Left ventricle myocardium superior (tissue), 1 donor: ENCODE measurements around the gene NPIPA1. TPM values are rescaled to one million over a fixed set of nuclear protein-coding genes. Genes with fewer than 3 reads are reported as not detected.
"Not testable (repeated sequence)": the region's sequence is repeated elsewhere in the genome, so short reads cannot be mapped to it uniquely, and the experiment has no call there.

ENCODE experiments used
- ATAC-seq: fragments of 200-7000 bp; cut with Tn5 transposase; one replicate; pipeline ENCODE4 v1.9.1; 2020; ENCODE audit warnings: mild to moderate bottlenecking, moderate library complexity
- DNase-seq: peaks from one replicate; pipeline ENCODE4 v3.0.0-alpha.2; 2020
- intact Hi-C: fragments of 100-400 bp; cut with micrococcal nuclease; formaldehyde crosslinking; loops from one replicate; pipeline ENCODE4 v1.11.0; 2022
- long read RNA-seq: library from polyadenylated mRNA; unstranded; transcript quantifications from one replicate; pipeline ENCODE4 v2.0.0, GENCODE V29; 2021
- total RNA-seq: library from RNA; stranded (reverse); fragmentation: NEBNext Ultra II Directional; extraction: Animal tissue kit (Norgen Biotek cat#: 25700); gene quantifications from one replicate; pipeline ENCODE4 v1.2.1, GENCODE V29; 2021
- donor health status: DM: no; HTN: yes; CAD: no; lungs with severe emphysema.

The NPIPA1 gene
- 46.3 TPM for total RNA-seq
- long read RNA-seq, partial matches to known transcripts = 1 of 2 reads
- long read RNA-seq, other reads (novel, unspliced or antisense) = 1 of 2 reads

DNA sequence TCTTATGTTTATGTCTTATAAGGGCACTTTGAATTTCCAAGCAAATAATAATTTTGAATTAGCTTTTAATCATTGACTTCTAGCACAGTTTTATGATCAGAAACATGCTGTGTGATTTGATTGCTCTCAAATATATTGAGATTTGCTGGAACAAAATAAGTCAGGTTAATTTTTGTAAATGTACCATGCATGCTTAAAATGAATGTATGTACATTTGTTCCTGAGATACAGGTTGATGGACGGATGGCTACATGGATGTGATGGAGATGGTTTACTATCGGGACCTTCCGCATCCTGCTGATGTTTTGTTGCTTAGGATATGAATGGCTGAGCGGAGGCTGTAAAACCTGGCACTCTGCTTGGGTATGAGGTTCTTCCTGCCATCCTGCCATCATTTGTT lies at the start of gene NPIPA1:
TSS of gene NPIPA1 (plus strand) at position 301 of the 400 bp plus-strand sequence. CDS start at position 301, 0 bp downstream.
- intact Hi-C loops, ATAC-seq, DNase-seq: not testable (repeated sequence)

GRCh38 chr16:14892111-14892510 lies 45.1 kb upstream of the NPIPA1 start:
- intact Hi-C loops, DNase-seq, ATAC-seq: not testable (repeated sequence)

GRCh38 chr16:14895382-14895781 lies 41.9 kb upstream of the NPIPA1 start:
- DNase-seq, intact Hi-C loops, ATAC-seq: not testable (repeated sequence)

GRCh38 chr16:14896023-14896422 lies 41.2 kb upstream of the NPIPA1 start:
- ATAC-seq, intact Hi-C loops, DNase-seq: not testable (repeated sequence)

GRCh38 chr16:14897006-14897664 lies 40.1 kb upstream of the NPIPA1 start:
- ATAC-seq = peak; percentile 68
- DNase-seq, intact Hi-C loops: not testable (repeated sequence)

- DNase-seq, intact Hi-C loops, ATAC-seq: not testable (repeated sequence)
Observed at GRCh38 chr16:14898162-14898561, 39.1 kb upstream of the NPIPA1 start.

- ATAC-seq, intact Hi-C loops, DNase-seq: not testable (repeated sequence)
Observed at GRCh38 chr16:14903191-14903957, 33.9 kb upstream of the NPIPA1 start.

DNA sequence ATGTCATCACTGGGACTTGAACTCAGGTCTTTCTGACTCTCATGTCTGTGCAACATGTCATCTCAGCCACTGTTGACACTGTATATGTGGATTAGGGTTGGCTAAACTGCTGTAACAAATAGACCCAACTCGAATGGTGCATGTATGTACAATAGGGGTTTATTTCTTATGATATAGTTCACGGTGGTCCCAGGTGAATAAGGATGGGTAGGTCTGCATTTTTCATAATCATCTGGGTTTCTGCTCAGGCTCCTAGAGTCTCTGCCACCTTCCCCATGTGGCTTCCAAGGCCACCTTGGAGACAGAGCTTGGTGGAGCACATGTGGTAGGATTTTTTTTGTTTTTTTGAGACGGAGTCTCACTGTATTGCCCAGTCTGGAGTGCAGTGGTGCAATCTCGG lies 27.5 kb upstream of the NPIPA1 start:
- DNase-seq, intact Hi-C loops: not testable (repeated sequence)
- peak; percentile 57 for ATAC-seq

- DNase-seq, intact Hi-C loops: not testable (repeated sequence)
- peak; percentile 86 for ATAC-seq
Observed at GRCh38 chr16:14910833-14911629, 26.2 kb upstream of the NPIPA1 start.

GRCh38 chr16:14911954-14912353 lies 25.3 kb upstream of the NPIPA1 start:
- DNase-seq = peak; percentile 87
- intact Hi-C loops, ATAC-seq: not testable (repeated sequence)

DNA sequence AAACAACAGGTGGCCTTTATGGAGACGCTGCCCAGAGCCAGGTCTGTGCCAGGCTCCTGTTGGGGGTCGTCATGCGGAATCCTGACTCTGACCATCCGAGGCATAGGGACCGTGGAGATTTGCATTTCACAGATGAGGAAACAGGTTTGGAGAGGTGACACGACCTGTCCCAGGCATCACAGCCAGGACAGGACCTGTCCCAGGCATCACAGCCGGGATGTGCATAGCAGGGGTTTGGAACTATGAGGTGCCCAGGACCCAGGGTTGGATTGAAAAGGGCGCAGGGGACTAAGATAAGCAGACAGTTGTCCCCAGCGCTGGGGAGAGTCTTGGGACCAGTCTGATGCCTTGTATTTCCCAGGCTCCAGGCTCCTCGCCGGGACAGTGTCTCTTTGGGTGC lies 24.7 kb upstream of the NPIPA1 start:
- DNase-seq, intact Hi-C loops, ATAC-seq: not testable (repeated sequence)

- ATAC-seq, intact Hi-C loops: not testable (repeated sequence)
- peak; percentile 30 for DNase-seq
Observed at GRCh38 chr16:14918504-14918903, 18.7 kb upstream of the NPIPA1 start.

DNA sequence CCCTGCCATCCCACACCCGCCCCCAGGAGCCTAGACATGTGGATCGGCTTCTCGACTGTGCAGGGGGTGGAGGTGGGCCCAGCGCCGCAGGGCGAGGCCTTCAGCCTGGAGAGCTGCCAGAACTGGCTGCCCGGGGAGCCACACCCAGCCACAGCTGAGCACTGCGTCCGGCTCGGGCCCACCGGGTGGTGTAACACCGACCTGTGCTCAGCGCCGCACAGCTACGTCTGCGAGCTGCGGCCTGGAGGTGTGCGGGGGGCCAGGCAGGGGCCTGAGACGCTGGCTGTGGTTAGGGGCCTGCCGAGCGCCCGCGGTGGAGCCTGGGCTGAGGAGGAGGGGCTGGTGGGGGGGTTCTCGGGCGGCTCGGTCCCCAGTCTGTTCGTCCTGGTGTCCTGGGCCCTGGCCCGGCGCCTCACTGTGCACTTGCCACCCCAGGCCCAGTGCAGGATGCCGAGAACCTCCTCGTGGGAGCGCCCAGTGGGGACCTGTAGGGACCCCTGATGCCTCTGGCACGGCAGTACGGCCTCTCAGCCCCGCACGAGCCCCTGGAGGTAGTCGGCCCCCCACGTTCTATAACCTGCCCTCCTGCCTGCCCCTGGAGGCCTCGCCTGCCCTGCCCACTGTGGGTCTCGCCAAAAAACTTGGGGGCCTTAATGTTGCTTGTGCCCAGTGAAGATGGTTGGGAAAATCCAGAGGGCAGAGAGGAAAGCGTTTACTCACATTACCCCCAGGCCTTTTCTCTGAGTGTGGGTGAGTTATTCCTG lies 17.2 kb upstream of the NPIPA1 start:
- intact Hi-C loops = not testable (repeated sequence)
- DNase-seq = peak; percentile 41

DNA sequence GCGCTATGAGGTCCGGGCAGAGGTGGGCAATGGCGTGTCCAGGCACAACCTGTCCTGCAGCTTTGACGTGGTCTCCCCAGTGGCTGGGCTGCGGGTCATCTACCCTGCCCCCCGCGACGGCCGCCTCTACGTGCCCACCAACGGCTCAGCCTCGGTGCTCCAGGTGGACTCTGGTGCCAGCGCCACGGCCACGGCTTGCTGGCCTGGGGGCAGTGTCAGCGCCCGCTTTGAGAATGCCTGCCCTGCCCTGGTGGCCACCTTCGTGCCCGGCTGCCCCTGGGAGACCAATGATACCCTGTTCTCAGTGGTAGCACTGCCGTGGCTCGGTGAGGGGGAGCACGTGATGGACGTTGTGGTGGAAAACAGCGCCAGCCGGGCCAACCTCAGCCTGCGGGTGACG lies 15.0 kb upstream of the NPIPA1 start:
- DNase-seq, ATAC-seq, intact Hi-C loops: not testable (repeated sequence)

More for the DNA sequence above, 17.2 kb upstream of the NPIPA1 start:
- ATAC-seq = not testable (repeated sequence)

- ATAC-seq, intact Hi-C loops: not testable (repeated sequence)
- DNase-seq = peak; percentile 7
Observed at GRCh38 chr16:14922968-14923367, 14.3 kb upstream of the NPIPA1 start.

DNA sequence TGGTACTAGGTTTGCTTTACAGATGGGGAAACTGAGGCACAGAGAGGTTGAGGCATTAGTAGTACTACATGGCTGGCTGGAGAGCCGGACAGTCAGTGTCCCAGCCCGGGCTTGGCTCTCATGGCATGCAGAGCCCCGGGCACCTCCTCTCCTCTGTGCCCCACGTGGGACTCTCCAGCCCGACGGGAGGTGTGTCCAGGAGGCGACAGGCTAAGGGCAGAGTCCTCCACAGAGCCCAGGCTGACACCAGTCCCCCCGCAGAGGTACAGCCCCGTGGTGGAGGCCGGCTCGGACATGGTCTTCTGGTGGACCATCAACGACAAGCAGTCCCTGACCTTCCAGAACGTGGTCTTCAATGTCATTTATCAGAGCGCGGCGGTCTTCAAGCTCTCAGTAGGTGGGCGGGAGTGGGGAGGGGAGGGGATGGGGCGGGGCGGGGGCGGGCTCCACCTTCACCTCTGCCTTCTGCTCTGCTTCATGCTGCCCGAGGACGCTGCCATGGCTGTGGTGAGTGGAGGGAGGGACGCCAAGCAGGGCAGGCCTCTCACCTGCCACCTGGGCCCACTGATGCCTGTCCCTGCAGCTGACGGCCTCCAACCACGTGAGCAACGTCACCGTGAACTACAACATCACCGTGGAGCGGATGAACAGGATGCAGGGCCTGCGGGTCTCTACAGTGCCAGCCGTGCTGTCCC lies 13.7 kb upstream of the NPIPA1 start:
- intact Hi-C loops, ATAC-seq: not testable (repeated sequence)
- DNase-seq = peak; percentile 14

GRCh38 chr16:14924359-14924758 lies 12.9 kb upstream of the NPIPA1 start:
- ATAC-seq, intact Hi-C loops: not testable (repeated sequence)
- DNase-seq = peak; percentile 1

- intact Hi-C loops, ATAC-seq: not testable (repeated sequence)
- DNase-seq = peak; percentile 5
Observed at GRCh38 chr16:14924982-14925381, 12.3 kb upstream of the NPIPA1 start.
